ENCODE measurements around the gene TPCN1. TPM values are rescaled to one million over a fixed set of nuclear protein-coding genes. Genes with fewer than 3 reads are reported as not detected.

The TPCN1 gene
- total RNA-seq, 4 donors from 2014 or later: 85.1 to 1,315 (median 121) TPM

GRCh38 chr12:113297214-113297587 lies 75.9 kb downstream of the TPCN1 start:
- Histone ChIP-seq H3K4me1 (peaks cover 0 to 9% (median 6%) of the 10 kb centered on the region in 4 donors), H3K27me3 (no peaks in the 10 kb centered on the region), H3K4me3 (no peak overlapping the region), H3K27ac (no peak overlapping the region), H3K36me3 (peaks cover 0 to 29% (median 11%) of the 10 kb centered on the region in 4 donors), H3K9me3 (no peaks in the 10 kb centered on the region)
- peak in 1 of 3 donors; percentile 8 for TF ChIP-seq POLR2AphosphoS5 (IDR thresholded peaks at IDR 0.05)
- no peak for TF ChIP-seq EP300 (IDR thresholded peaks at IDR 0.05; ENCODE audit: low read depth)
- 96% methylated on average over 8 of the region's 9 CpGs; no CpG with 5 or more reads in 1 of the 2 donors for whole genome bisulfite sequencing, 2 donors (ENCODE audit: low coverage in 1 of 2)
- in situ Hi-C loops (cut with MboI; ENCODE audit: low pct_ligation_motif_present in 1 of 4, low pct_unique_long_range_greater_than_20kb in 1 of 4, low sequenced_read_pairs in 3 of 4): no loop called here
- DNase-seq: no peak
- intact Hi-C loops (cut with DNase I; ENCODE audit: low total_unique reads): no loop called here

- H3K4me3 ChIP-seq: no peak overlapping the region
- 82% methylated on average over 11 of the region's 13 CpGs; no CpG with 5 or more reads in 1 of the 2 donors for WGBS, 2 donors (ENCODE audit: low coverage in 1 of 2)
- H3K27me3 ChIP-seq: no peaks in the 10 kb centered on the region
- in situ Hi-C loops (cut with MboI; ENCODE audit: low pct_ligation_motif_present in 1 of 4, low pct_unique_long_range_greater_than_20kb in 1 of 4, low sequenced_read_pairs in 3 of 4): no loop called here
- intact Hi-C loops (cut with DNase I; ENCODE audit: low total_unique reads): no loop called here
- TF ChIP-seq EP300 (IDR thresholded peaks at IDR 0.05; ENCODE audit: low read depth) (no peak), POLR2AphosphoS5 (IDR thresholded peaks at IDR 0.05) (no peak), POLR2A (IDR thresholded peaks at IDR 0.05) (no peak), CTCF (IDR thresholded peaks at IDR 0.05) (no peak)
- no peaks in the 10 kb centered on the region for H3K9me3 ChIP-seq
- no peak for DNase-seq
- peaks cover 0 to 23% (median 7%) of the 10 kb centered on the region in 4 donors for H3K36me3 ChIP-seq
- no peak overlapping the region for H3K27ac ChIP-seq
- peaks cover 0 to 9% (median 6%) of the 10 kb centered on the region in 4 donors for H3K4me1 ChIP-seq
Measured at GRCh38 chr12:113297621-113298471, 76.6 kb downstream of the TPCN1 start.

- no peak for TF ChIP-seq CTCF (IDR thresholded peaks at IDR 0.05)
- no peak for TF ChIP-seq EP300 (IDR thresholded peaks at IDR 0.05; ENCODE audit: low read depth)
- TF ChIP-seq POLR2A (IDR thresholded peaks at IDR 0.05): no peak
- no peak for TF ChIP-seq POLR2AphosphoS5 (IDR thresholded peaks at IDR 0.05)
- H3K27ac ChIP-seq: peak overlapping the region in 1 of 4 donors; percentile 41
- H3K9me3 ChIP-seq: no peaks in the 10 kb centered on the region
- DNase-seq: no peak
- in situ Hi-C loops (cut with MboI; ENCODE audit: low pct_ligation_motif_present in 1 of 4, low pct_unique_long_range_greater_than_20kb in 1 of 4, low sequenced_read_pairs in 3 of 4): no loop called here
- WGBS, 2 donors (ENCODE audit: low coverage in 1 of 2): 68 to 100% methylated on average over 3 to 5 of the region's 5 CpGs
- no peaks in the 10 kb centered on the region for H3K27me3 ChIP-seq
- no peak overlapping the region for H3K4me3 ChIP-seq
- intact Hi-C loops (cut with DNase I; ENCODE audit: low total_unique reads): no loop called here
- H3K4me1 ChIP-seq: peaks cover 0 to 9% (median 6%) of the 10 kb centered on the region in 4 donors
- H3K36me3 ChIP-seq: peaks cover 0 to 19% (median 5%) of the 10 kb centered on the region in 4 donors
Measured at GRCh38 chr12:113298472-113298817, 77.2 kb downstream of the TPCN1 start.

- TF ChIP-seq CTCF (IDR thresholded peaks at IDR 0.05) (no peak), POLR2AphosphoS5 (IDR thresholded peaks at IDR 0.05) (no peak), POLR2A (IDR thresholded peaks at IDR 0.05) (no peak), EP300 (IDR thresholded peaks at IDR 0.05; ENCODE audit: low read depth) (no peak)
- no peak for DNase-seq
- 77% methylated on average over 20 of the region's 20 CpGs; no CpG with 5 or more reads in 1 of the 2 donors for WGBS, 2 donors (ENCODE audit: low coverage in 1 of 2)
- in situ Hi-C loops (cut with MboI; ENCODE audit: low pct_ligation_motif_present in 1 of 4, low pct_unique_long_range_greater_than_20kb in 1 of 4, low sequenced_read_pairs in 3 of 4): no loop called here
- Histone ChIP-seq H3K4me3 (no peak overlapping the region), H3K27ac (peak overlapping the region; percentile 8 to 55 (median 44)), H3K36me3 (peaks cover 0 to 13% (median 5%) of the 10 kb centered on the region in 4 donors), H3K27me3 (no peaks in the 10 kb centered on the region), H3K4me1 (peaks cover 0 to 9% (median 6%) of the 10 kb centered on the region in 4 donors), H3K9me3 (no peaks in the 10 kb centered on the region)
- intact Hi-C loops (cut with DNase I; ENCODE audit: low total_unique reads): no loop called here
Measured at GRCh38 chr12:113298861-113299545, 77.7 kb downstream of the TPCN1 start.

Data from transverse colon (tissue), 4 donors.